GM23338 (cell line): Measurements from ENCODE around the gene CDH4. TPM values are rescaled to one million over a fixed set of nuclear protein-coding genes. Genes with fewer than 3 reads are reported as not detected.

Experiments
- ATAC-seq: fragments of 200-7000 bp; cut with Tn5 transposase; 3 replicates; pipeline ENCODE4 v1.9.1; 2020
- DNase-seq: peaks from one replicate; pipeline ENCODE4 v3.0.0-alpha.2; 2015; ENCODE audit warnings: low spot score
- H2AFZ ChIP-seq: fragments of 200-600 bp; sonication (generic); 2 replicates; pipeline ENCODE4 v1.8.0; 2016; ENCODE audit warnings: antibody characterized with exemption, mild to moderate bottlenecking, moderate library complexity
- H3F3A ChIP-seq: fragments of 200-600 bp; sonication (generic); replicated peaks from 2 replicates; pipeline ENCODE4 v1.8.0; 2017; ENCODE audit warnings: antibody characterized with exemption, mixed run types, low read depth
- H3K27ac ChIP-seq: fragments of 200-600 bp; sonication (generic); 2 replicates; pipeline ENCODE4 v1.6.1; 2016; ENCODE audit warnings: low read depth
- H3K27me3 ChIP-seq: fragments of 200-600 bp; sonication (generic); 2 replicates; pipeline ENCODE4 v1.8.0; 2016; ENCODE audit warnings: mild to moderate bottlenecking, mixed run types, moderate library complexity; ENCODE audit not compliant: insufficient read depth
- H3K36me3 ChIP-seq: fragments of 200-600 bp; sonication (generic); 2 replicates; pipeline ENCODE4 v1.8.0; 2016; ENCODE audit warnings: mild to moderate bottlenecking; ENCODE audit not compliant: insufficient read depth
- H3K4me1 ChIP-seq: fragments of 200-600 bp; sonication (generic); 2 replicates; pipeline ENCODE4 v1.8.0; 2016; ENCODE audit warnings: mild to moderate bottlenecking, moderate library complexity; ENCODE audit not compliant: insufficient read depth
- H3K4me2 ChIP-seq: fragments of 200-600 bp; sonication (generic); 2 replicates; pipeline ENCODE4 v1.7.1; 2017; ENCODE audit warnings: mixed run types
- H3K4me3 ChIP-seq: fragments of 200-600 bp; sonication (generic); 2 replicates; pipeline ENCODE4 v1.6.1; 2016; ENCODE audit warnings: mixed run types
- H3K79me2 ChIP-seq: fragments of 200-600 bp; sonication (generic); replicated peaks from 2 replicates; pipeline ENCODE4 v1.8.0; 2017; ENCODE audit warnings: mild to moderate bottlenecking; ENCODE audit not compliant: insufficient read depth
- H3K9me2 ChIP-seq: fragments of 200-600 bp; sonication (generic); 2 replicates; pipeline ENCODE4 v1.8.0; 2017; ENCODE audit not compliant: insufficient read depth
- H4K20me1 ChIP-seq: fragments of 200-600 bp; sonication (generic); replicated peaks from 2 replicates; pipeline ENCODE4 v1.8.0; 2017; ENCODE audit warnings: mild to moderate bottlenecking; ENCODE audit not compliant: insufficient read depth
- H3K27ac Mint-ChIP-seq: 2 replicates; pipeline ENCODE4 v1.8.0; 2020; ENCODE audit warnings: inconsistent platforms, mild to moderate bottlenecking, moderate library complexity, mixed read lengths
- H3K27me3 Mint-ChIP-seq: 3 replicates; pipeline ENCODE4 v1.8.0; 2022; ENCODE audit warnings: low read depth, mild to moderate bottlenecking, moderate library complexity, mixed read lengths, inconsistent platforms; ENCODE audit not compliant: insufficient read depth, poor library complexity
- H3K36me3 Mint-ChIP-seq: 3 replicates; pipeline ENCODE4 v1.8.0; 2021; ENCODE audit warnings: low read depth, mild to moderate bottlenecking, inconsistent platforms, moderate library complexity, mixed read lengths
- H3K4me1 Mint-ChIP-seq: 3 replicates; pipeline ENCODE4 v1.8.0; 2020; ENCODE audit warnings: mild to moderate bottlenecking, inconsistent platforms, mixed read lengths
- H3K4me3 Mint-ChIP-seq: 3 replicates; pipeline ENCODE4 v1.8.0; 2021; ENCODE audit warnings: moderate library complexity, mild to moderate bottlenecking, inconsistent platforms, mixed read lengths
- H3K9me3 Mint-ChIP-seq: 3 replicates; pipeline ENCODE4 v1.8.0; 2020; ENCODE audit warnings: moderate library complexity, mild to moderate bottlenecking, inconsistent platforms, mixed read lengths
- CREB1 ChIP-seq: fragments of 250-450 bp; sonication (Bioruptor Pico); IDR thresholded peaks from 2 replicates; pipeline ENCODE4 v1.5.0; 2020; ENCODE audit warnings: low read depth, mild to moderate bottlenecking, moderate library complexity
- EZH2 ChIP-seq: fragments of 200-600 bp; sonication (generic); IDR thresholded peaks from one replicate; pipeline ENCODE4 v1.8.0; 2017; ENCODE audit warnings: antibody characterized with exemption, mild to moderate bottlenecking, low read depth; ENCODE audit not compliant: unreplicated experiment
- NANOG ChIP-seq: IDR thresholded peaks from 2 replicates; pipeline ENCODE4 v1.6.1; 2016; ENCODE audit warnings: antibody characterized with exemption, borderline replicate concordance
- POLR2AphosphoS5 ChIP-seq: IDR thresholded peaks from 2 replicates; pipeline ENCODE4 v1.6.1; 2016; ENCODE audit warnings: antibody characterized with exemption, low read depth
- REST ChIP-seq: IDR thresholded peaks from one replicate; pipeline ENCODE4 v1.6.1; 2018; ENCODE audit warnings: antibody characterized with exemption; ENCODE audit not compliant: unreplicated experiment
- STAT1 ChIP-seq: IDR thresholded peaks from one replicate; pipeline ENCODE4 v1.6.1; 2016; ENCODE audit warnings: antibody characterized with exemption; ENCODE audit not compliant: unreplicated experiment
- ZNF114 ChIP-seq: fragments of 250-450 bp; sonication (Bioruptor Pico); IDR thresholded peaks from 2 replicates; pipeline ENCODE4 v1.5.0; 2020; ENCODE audit warnings: mild to moderate bottlenecking, moderate library complexity
- ZNF331 ChIP-seq: fragments of 250-450 bp; sonication (Bioruptor Pico); IDR thresholded peaks from 2 replicates; pipeline ENCODE4 v1.5.0; 2020; ENCODE audit warnings: low read depth, mild to moderate bottlenecking, moderate library complexity
- ZNF462 ChIP-seq: fragments of 250-450 bp; sonication (Bioruptor Pico); IDR thresholded peaks from 2 replicates; pipeline ENCODE4 v1.5.0; 2020; ENCODE audit warnings: mild to moderate bottlenecking, moderate library complexity
- polyA plus RNA-seq: library from polyadenylated mRNA; unstranded; fragments of >200 nt; fragmentation: Nextera tagmentation; extraction: Ambion mirVana; gene quantifications from 2 replicates; pipeline ENCODE4 v1.2.1, GENCODE V29; 2016
- total RNA-seq: library from RNA; depleted of rRNA; stranded (reverse); fragments of >200 nt; shearing (Covaris generic); gene quantifications from 2 replicates; pipeline ENCODE4 v1.2.3, GENCODE V29; 2014
- TF ChIP-seq, protein P1 (sequence below): IDR thresholded peaks from 2 replicates; pipeline ENCODE4 v1.6.1; 2016; ENCODE audit warnings: antibody characterized with exemption

Gene CDH4
- total and polyA plus RNA-seq, 2 experiments from 2014 or later: 1.2 to 4.2 TPM

- no peak overlapping the region for H3K27ac ChIP-seq
- peaks cover 10% of the 10 kb centered on the region; the same call in 2 of the 3 replicates for H3K9me3 Mint-ChIP-seq
Observed at GRCh38 chr20:61844621-61845020, 592.6 kb downstream of the CDH4 start.

DNA sequence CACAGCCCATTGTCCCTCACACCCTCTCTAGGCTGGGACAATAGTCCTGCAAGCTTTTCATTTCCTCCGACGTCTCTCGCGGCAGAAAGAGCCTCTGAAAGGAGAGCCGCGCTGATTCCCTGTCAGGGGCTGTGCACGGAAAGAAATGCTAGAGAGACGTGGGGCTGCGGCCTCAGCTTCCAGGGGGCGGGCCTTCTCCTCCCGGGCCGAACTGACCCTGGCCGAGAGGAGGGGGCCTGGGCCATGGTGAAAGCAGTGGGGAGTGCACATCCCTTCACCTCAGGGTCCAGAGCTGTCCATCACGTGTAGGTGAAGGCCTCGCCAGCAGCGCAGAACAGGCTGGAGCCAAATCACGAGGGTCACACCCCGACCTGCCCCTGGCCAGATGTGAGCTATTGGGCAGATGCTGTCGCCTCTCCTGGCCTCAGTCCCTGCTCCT, 593.2 kb downstream of the CDH4 start:
- no peaks in the 10 kb centered on the region for H3F3A ChIP-seq
- no peaks in the 10 kb centered on the region for H3K4me1 ChIP-seq
- H3K9me3 Mint-ChIP-seq: peaks cover 10% of the 10 kb centered on the region; the same call in 2 of the 3 replicates
- H3K27ac ChIP-seq: no peak overlapping the region
- ATAC-seq: peak; percentile 35; the same call in 2 of the 3 replicates
- H3K27me3 ChIP-seq: no peaks in the 10 kb centered on the region
- H3K9me2 ChIP-seq: no peaks in the 10 kb centered on the region
- no peaks in the 10 kb centered on the region for H3K4me1 Mint-ChIP-seq
- no peak overlapping the region for H3K4me3 Mint-ChIP-seq
- no peaks in the 10 kb centered on the region for H4K20me1 ChIP-seq
- no peak overlapping the region for H3K4me3 ChIP-seq
- H2AFZ ChIP-seq: no peak overlapping the region
- H3K27me3 Mint-ChIP-seq: peaks cover 14% of the 10 kb centered on the region
- no peaks in the 10 kb centered on the region for H3K79me2 ChIP-seq
- H3K27ac Mint-ChIP-seq: no peak overlapping the region
- H3K4me2 ChIP-seq: no peak overlapping the region
- no peak for DNase-seq
- H3K36me3 Mint-ChIP-seq: 0 out of 3 replicates have a peak, but pooled peaks cover 7% of the 10 kb centered on the region
- H3K36me3 ChIP-seq: no peaks in the 10 kb centered on the region
- TF ChIP-seq NANOG: no peak
- TF ChIP-seq CREB1 (CRISPR knock-in tag): no peak
- TF ChIP-seq REST: no peak
- TF ChIP-seq, protein P1, sequence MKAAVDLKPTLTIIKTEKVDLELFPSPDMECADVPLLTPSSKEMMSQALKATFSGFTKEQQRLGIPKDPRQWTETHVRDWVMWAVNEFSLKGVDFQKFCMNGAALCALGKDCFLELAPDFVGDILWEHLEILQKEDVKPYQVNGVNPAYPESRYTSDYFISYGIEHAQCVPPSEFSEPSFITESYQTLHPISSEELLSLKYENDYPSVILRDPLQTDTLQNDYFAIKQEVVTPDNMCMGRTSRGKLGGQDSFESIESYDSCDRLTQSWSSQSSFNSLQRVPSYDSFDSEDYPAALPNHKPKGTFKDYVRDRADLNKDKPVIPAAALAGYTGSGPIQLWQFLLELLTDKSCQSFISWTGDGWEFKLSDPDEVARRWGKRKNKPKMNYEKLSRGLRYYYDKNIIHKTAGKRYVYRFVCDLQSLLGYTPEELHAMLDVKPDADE: no peak
- TF ChIP-seq ZNF114: no peak
- no peak for TF ChIP-seq ZNF462 (CRISPR knock-in tag)
- no peak for TF ChIP-seq ZNF331 (CRISPR knock-in tag)

More at GRCh38 chr20:61844621-61845020, 592.6 kb downstream of the CDH4 start:
- Histone ChIP-seq H3K27me3 (no peaks in the 10 kb centered on the region), H3F3A (no peaks in the 10 kb centered on the region), H3K9me2 (no peaks in the 10 kb centered on the region), H4K20me1 (no peaks in the 10 kb centered on the region), H3K4me1 (no peaks in the 10 kb centered on the region), H3K4me2 (no peak overlapping the region), H3K79me2 (no peaks in the 10 kb centered on the region), H2AFZ (no peak overlapping the region), H3K36me3 (no peaks in the 10 kb centered on the region), H3K4me3 (no peak overlapping the region)
- no peak for ATAC-seq
- Mint-ChIP-seq H3K27ac (no peak overlapping the region), H3K27me3 (peaks cover 14% of the 10 kb centered on the region), H3K36me3 (0 out of 3 replicates have a peak, but pooled peaks cover 7% of the 10 kb centered on the region), H3K4me1 (no peaks in the 10 kb centered on the region), H3K4me3 (no peak overlapping the region)
- DNase-seq: no peak
- TF ChIP-seq ZNF114: no peak
- no peak for TF ChIP-seq ZNF331 (CRISPR knock-in tag)
- no peak for TF ChIP-seq EZH2
- TF ChIP-seq POLR2AphosphoS5: no peak
- TF ChIP-seq STAT1: no peak
- TF ChIP-seq, protein P1: no peak
